Tibial nerve (tissue), 4 donors: ENCODE results near the gene TOP2B. TPM values are rescaled to one million over a fixed set of nuclear protein-coding genes. Genes with fewer than 3 reads are reported as not detected.

Experiments used
- DNase-seq, 2 donors: peaks; one replicate each; pipeline ENCODE4 v3.0.0-alpha.2; 2019; ENCODE audit warnings: low spot score in 2 of 2
- H3K27ac ChIP-seq, 4 donors: fragments of 200-600 bp; sonication (generic) in 3 of 4; one replicate each; pipeline ENCODE4 v1.5.1; 2017 to 2019; ENCODE audit warnings: mild to moderate bottlenecking in 1 of 4
- H3K27me3 ChIP-seq, 2 donors: fragments of 200-600 bp; sonication (generic) in 1 of 2; one replicate each; pipeline versions ENCODE4 v1.5.1 to v1.6.0; 2017 to 2019
- H3K36me3 ChIP-seq, 3 donors: fragments of 200-600 bp; sonication (generic); one replicate each; pipeline ENCODE4 v1.5.1; 2018 to 2019
- H3K4me1 ChIP-seq, 4 donors: fragments of 200-600 bp; sonication (generic) in 3 of 4; one replicate each; pipeline ENCODE4 v1.5.1; 2017 to 2019
- H3K4me3 ChIP-seq, 4 donors: fragments of 200-600 bp; sonication (generic) in 3 of 4; one replicate each; pipeline ENCODE4 v1.5.1; 2017 to 2019; ENCODE audit warnings: mild to moderate bottlenecking in 1 of 4, moderate library complexity in 1 of 4
- H3K9me3 ChIP-seq, 4 donors: fragments of 200-600 bp; sonication (generic) in 3 of 4; one replicate each; pipeline ENCODE4 v1.5.1; 2017 to 2019
- CTCF ChIP-seq, 5 experiments: fragments of 200-600 bp in 3 of 5; fragments of 450-650 bp in 2 of 5; sonication (generic) in 3 of 5; IDR thresholded peaks; one replicate each; pipeline ENCODE4 v1.5.1; 2016 to 2019; ENCODE audit warnings: antibody characterized with exemption in 5 of 5, mild to moderate bottlenecking in 3 of 5, moderate library complexity in 2 of 5
- EP300 ChIP-seq, 2 donors: sonication (generic); formaldehyde crosslinking; IDR thresholded peaks; one replicate each; pipeline ENCODE4 v1.6.1; 2017; ENCODE audit warnings: antibody characterized with exemption in 2 of 2, mild to moderate bottlenecking in 1 of 2
- POLR2A ChIP-seq, 2 donors: fragments of 450-650 bp; IDR thresholded peaks; one replicate each; pipeline ENCODE4 v1.6.1; 2017; ENCODE audit warnings: antibody characterized with exemption in 2 of 2, mild to moderate bottlenecking in 2 of 2, moderate library complexity in 2 of 2
- WGBS, 2 donors: methylation state at CpG; one replicate each; pipeline ENCODE4 v1.1.5; 2018; 5-methylcytosine and 5-hydroxymethylcytosine counted together
- total RNA-seq, 4 donors: library from RNA; depleted of rRNA; stranded (reverse); fragments of >200 nt; gene quantifications; one replicate each; pipeline ENCODE4 v1.1.0, GENCODE V29; 2016

Gene TOP2B, protein sequence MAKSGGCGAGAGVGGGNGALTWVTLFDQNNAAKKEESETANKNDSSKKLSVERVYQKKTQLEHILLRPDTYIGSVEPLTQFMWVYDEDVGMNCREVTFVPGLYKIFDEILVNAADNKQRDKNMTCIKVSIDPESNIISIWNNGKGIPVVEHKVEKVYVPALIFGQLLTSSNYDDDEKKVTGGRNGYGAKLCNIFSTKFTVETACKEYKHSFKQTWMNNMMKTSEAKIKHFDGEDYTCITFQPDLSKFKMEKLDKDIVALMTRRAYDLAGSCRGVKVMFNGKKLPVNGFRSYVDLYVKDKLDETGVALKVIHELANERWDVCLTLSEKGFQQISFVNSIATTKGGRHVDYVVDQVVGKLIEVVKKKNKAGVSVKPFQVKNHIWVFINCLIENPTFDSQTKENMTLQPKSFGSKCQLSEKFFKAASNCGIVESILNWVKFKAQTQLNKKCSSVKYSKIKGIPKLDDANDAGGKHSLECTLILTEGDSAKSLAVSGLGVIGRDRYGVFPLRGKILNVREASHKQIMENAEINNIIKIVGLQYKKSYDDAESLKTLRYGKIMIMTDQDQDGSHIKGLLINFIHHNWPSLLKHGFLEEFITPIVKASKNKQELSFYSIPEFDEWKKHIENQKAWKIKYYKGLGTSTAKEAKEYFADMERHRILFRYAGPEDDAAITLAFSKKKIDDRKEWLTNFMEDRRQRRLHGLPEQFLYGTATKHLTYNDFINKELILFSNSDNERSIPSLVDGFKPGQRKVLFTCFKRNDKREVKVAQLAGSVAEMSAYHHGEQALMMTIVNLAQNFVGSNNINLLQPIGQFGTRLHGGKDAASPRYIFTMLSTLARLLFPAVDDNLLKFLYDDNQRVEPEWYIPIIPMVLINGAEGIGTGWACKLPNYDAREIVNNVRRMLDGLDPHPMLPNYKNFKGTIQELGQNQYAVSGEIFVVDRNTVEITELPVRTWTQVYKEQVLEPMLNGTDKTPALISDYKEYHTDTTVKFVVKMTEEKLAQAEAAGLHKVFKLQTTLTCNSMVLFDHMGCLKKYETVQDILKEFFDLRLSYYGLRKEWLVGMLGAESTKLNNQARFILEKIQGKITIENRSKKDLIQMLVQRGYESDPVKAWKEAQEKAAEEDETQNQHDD (N-terminal part only)
- 100 to 1,000 TPM in 2 of 4 donors, 10 to 100 TPM in 2; 85.3 to 121 (median 99.3) TPM for total RNA-seq

DNA sequence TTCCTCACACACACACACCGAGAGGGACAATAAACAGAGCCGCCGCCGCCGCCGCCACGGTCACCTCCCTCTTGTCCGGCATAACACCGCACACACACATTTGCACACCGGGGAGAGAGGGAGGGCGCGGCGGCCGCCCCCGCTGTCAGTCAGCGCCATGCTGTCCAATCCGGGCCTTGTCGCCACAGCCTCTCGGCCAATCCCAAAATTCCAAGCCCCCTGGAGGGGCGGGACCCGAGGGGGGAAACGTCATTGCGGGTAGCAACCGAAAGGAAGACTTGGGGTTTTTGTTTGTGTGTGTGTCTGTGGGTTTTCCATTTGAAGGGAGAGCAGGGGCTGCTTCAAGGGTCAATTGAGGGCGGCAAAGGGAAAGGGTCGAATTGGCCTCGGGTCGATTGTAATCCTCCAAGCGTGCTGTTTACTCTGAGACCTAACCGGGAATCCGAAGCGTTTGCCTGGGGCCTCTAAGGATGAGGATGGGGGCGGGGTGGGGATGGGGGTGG lies at the start of gene TOP2B:
Gene TOP2B, minus strand, starts transcription at position 96 of the 503 bp plus-strand sequence. CDS start 610 bp downstream, outside the sequence.
- no peaks in the 10 kb centered on the region for H3K36me3 ChIP-seq
- peak within 1 kb of the TSS; percentile 95 to 99 (median 97) for H3K27ac ChIP-seq
- DNase-seq = peak; percentile 92 to 94
- peaks cover 0 to 45% (median 19%) of the 10 kb centered on the region in 4 donors for H3K4me1 ChIP-seq
- H3K27me3 ChIP-seq = no peaks in the 10 kb centered on the region
- TF ChIP-seq EP300 (IDR thresholded peaks at IDR 0.05) (peak; percentile 37 to 94), CTCF (IDR thresholded peaks at IDR 0.05) (peak in 2 of 5 experiments; percentile 19 to 27), POLR2A (IDR thresholded peaks at IDR 0.05) (peak; percentile 91 to 97)
- H3K9me3 ChIP-seq = no peaks in the 10 kb centered on the region
- peak within 1 kb of the TSS; percentile 69 to 82 (median 76) for H3K4me3 ChIP-seq
- WGBS, 2 donors = 0% methylated on average over 27 to 33 of the region's 33 CpGs

- DNase-seq = no peak
- no peak for TF ChIP-seq POLR2A (IDR thresholded peaks at IDR 0.05)
- TF ChIP-seq CTCF (IDR thresholded peaks at IDR 0.05) = no peak
- no peak for TF ChIP-seq EP300 (IDR thresholded peaks at IDR 0.05)
- 86 to 89% methylated on average over 11 of the region's 11 CpGs for WGBS, 2 donors
- peaks cover 0 to 16% (median 0%) of the 10 kb centered on the region in 3 donors for H3K36me3 ChIP-seq
- H3K27ac ChIP-seq = no peak overlapping the region
- H3K27me3 ChIP-seq = no peaks in the 10 kb centered on the region
- no peaks in the 10 kb centered on the region for H3K4me1 ChIP-seq
- peaks cover 0 to 9% (median 0%) of the 10 kb centered on the region in 4 donors for H3K9me3 ChIP-seq
- no peak overlapping the region for H3K4me3 ChIP-seq
Measured at GRCh38 chr3:25713341-25713985, 48.8 kb upstream of the TOP2B start.

GRCh38 chr3:25711090-25711489 lies 46.4 kb upstream of the TOP2B start:
- H3K9me3 ChIP-seq = peaks cover 0 to 3% (median 0%) of the 10 kb centered on the region in 4 donors
- DNase-seq = no peak
- no peaks in the 10 kb centered on the region for H3K36me3 ChIP-seq
- 95 to 96% methylated on average over 2 of the region's 2 CpGs for WGBS, 2 donors
- TF ChIP-seq CTCF (IDR thresholded peaks at IDR 0.05) (no peak), EP300 (IDR thresholded peaks at IDR 0.05) (no peak)
- no peaks in the 10 kb centered on the region for H3K27me3 ChIP-seq
- H3K4me1 ChIP-seq = no peaks in the 10 kb centered on the region
- H3K4me3 ChIP-seq = no peak overlapping the region
- H3K27ac ChIP-seq = no peak overlapping the region

DNA sequence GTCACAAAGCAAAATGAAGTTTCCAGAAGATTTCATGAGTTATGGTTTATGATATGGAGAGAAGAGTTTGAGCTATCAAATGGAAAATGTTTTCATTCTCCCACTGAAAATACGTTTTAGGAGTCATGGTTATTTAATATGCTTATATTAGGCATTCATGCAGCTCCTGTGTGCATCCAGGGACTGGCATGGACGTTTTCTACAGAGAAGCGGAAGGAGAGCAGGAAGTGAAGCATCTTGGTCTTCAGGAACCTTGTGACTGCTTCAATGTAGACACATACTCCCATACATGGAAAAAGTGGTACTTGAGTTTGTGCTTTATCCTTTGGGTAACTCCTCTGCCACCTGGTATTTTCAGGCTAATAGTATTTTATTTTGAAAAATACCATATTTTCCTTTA lies 43.3 kb upstream of the TOP2B start:
- no peaks in the 10 kb centered on the region for H3K9me3 ChIP-seq
- no peak overlapping the region for H3K27ac ChIP-seq
- no peaks in the 10 kb centered on the region for H3K4me1 ChIP-seq
- H3K27me3 ChIP-seq = no peaks in the 10 kb centered on the region
- no peaks in the 10 kb centered on the region for H3K36me3 ChIP-seq
- H3K4me3 ChIP-seq = no peak overlapping the region
- 58 to 65% methylated on average over 3 of the region's 3 CpGs for WGBS, 2 donors
- no peak for DNase-seq
- TF ChIP-seq CTCF (IDR thresholded peaks at IDR 0.05) (no peak), EP300 (IDR thresholded peaks at IDR 0.05) (no peak), POLR2A (IDR thresholded peaks at IDR 0.05) (no peak)
